GM21390 (cell line): Measurements from ENCODE around the gene ZMYND10.

Experiments used
- ATAC-seq: cut with Tn5 transposase; IDR thresholded peaks from one replicate; pipeline ENCODE4 v1.9.1; 2021; ENCODE audit not compliant: unreplicated experiment

The ZMYND10 gene

GRCh38 chr3:50350213-50350526 lies 4.6 kb upstream of the ZMYND10 start:
- ATAC-seq, result no peak

GRCh38 chr3:50347187-50347813 lies 1.8 kb upstream of the ZMYND10 start:
- no peak for ATAC-seq

- ATAC-seq, result no peak
Observed at GRCh38 chr3:50345008-50345407, 524 bp downstream of the ZMYND10 start.

- no peak for ATAC-seq
Observed at GRCh38 chr3:50342813-50343633, 2.5 kb downstream of the ZMYND10 start.

GRCh38 chr3:50341996-50342650 lies 3.4 kb downstream of the ZMYND10 start:
- ATAC-seq, result no peak

- ATAC-seq, result no peak
Observed at GRCh38 chr3:50341537-50341936, 4.0 kb downstream of the ZMYND10 start.

GRCh38 chr3:50340448-50341329 lies 4.8 kb downstream of the ZMYND10 start, which contains the start of gene RASSF1:
Gene RASSF1, minus strand, starts transcription at chr3:50340836. Its CDS starts 31 bp downstream, at chr3:50340805.
- ATAC-seq, result peak; percentile 28

GRCh38 chr3:50340147-50340447 lies 5.4 kb downstream of the ZMYND10 start:
- no peak for ATAC-seq

GRCh38 chr3:50339485-50340146 lies 5.9 kb downstream of the ZMYND10 start:
- ATAC-seq, result no peak

GRCh38 chr3:50338965-50339364 lies 6.6 kb downstream of the ZMYND10 start:
- no peak for ATAC-seq

- peak; percentile 64 for ATAC-seq
Observed at GRCh38 chr3:50337175-50337861, 8.2 kb downstream of the ZMYND10 start.

GRCh38 chr3:50336452-50337174 lies 8.9 kb downstream of the ZMYND10 start:
- ATAC-seq, result peak; percentile 24

GRCh38 chr3:50334339-50335075 lies 11.0 kb downstream of the ZMYND10 start:
- no peak for ATAC-seq

- ATAC-seq, result no peak
Observed at GRCh38 chr3:50333744-50334328, 11.7 kb downstream of the ZMYND10 start.

GRCh38 chr3:50331364-50331907 lies 14.1 kb downstream of the ZMYND10 start:
- no peak for ATAC-seq

GRCh38 chr3:50330330-50330729 lies 15.2 kb downstream of the ZMYND10 start:
- no peak for ATAC-seq

GRCh38 chr3:50327943-50328691 lies 17.4 kb downstream of the ZMYND10 start, which contains the start of gene TUSC2:
Gene TUSC2, minus strand, starts transcription at chr3:50328223. Its CDS starts 124 bp downstream, at chr3:50328099.
- ATAC-seq, result peak; percentile 89
